Glutamatergic neuron (in vitro differentiated cells): ENCODE results near the gene ATP2A3. TPM values are rescaled to one million over a fixed set of nuclear protein-coding genes. Genes with fewer than 3 reads are reported as not detected.

Experiments
- DNase-seq: peaks from one replicate; pipeline ENCODE4 v3.0.0; 2022
- H3K27ac Mint-ChIP-seq: one replicate; pipeline ENCODE4 v1.8.0; 2020; ENCODE audit warnings: mild to moderate bottlenecking, mixed read lengths, inconsistent platforms; ENCODE audit not compliant: unreplicated experiment
- H3K27me3 Mint-ChIP-seq: one replicate; pipeline ENCODE4 v1.8.0; 2020; ENCODE audit warnings: mild to moderate bottlenecking, moderate library complexity, mixed read lengths, inconsistent platforms; ENCODE audit not compliant: unreplicated experiment
- H3K36me3 Mint-ChIP-seq: one replicate; pipeline ENCODE4 v1.8.0; 2020; ENCODE audit warnings: mild to moderate bottlenecking, mixed read lengths, inconsistent platforms; ENCODE audit not compliant: unreplicated experiment
- H3K4me1 Mint-ChIP-seq: one replicate; pipeline ENCODE4 v1.8.0; 2020; ENCODE audit warnings: mild to moderate bottlenecking, low read depth, mixed read lengths, inconsistent platforms; ENCODE audit not compliant: unreplicated experiment
- H3K4me3 Mint-ChIP-seq: one replicate; pipeline ENCODE4 v1.8.0; 2020; ENCODE audit warnings: mild to moderate bottlenecking, mixed read lengths, inconsistent platforms; ENCODE audit not compliant: unreplicated experiment
- H3K9me3 Mint-ChIP-seq: one replicate; pipeline ENCODE4 v1.8.0; 2020; ENCODE audit warnings: mild to moderate bottlenecking, moderate library complexity, mixed read lengths, inconsistent platforms; ENCODE audit not compliant: unreplicated experiment
- CTCF ChIP-seq: fragments of 200-600 bp; sonication (generic); IDR thresholded peaks from one replicate; pipeline ENCODE4 v1.5.0; 2021; ENCODE audit not compliant: partially characterized antibody, unreplicated experiment
- total RNA-seq: library from RNA; stranded (reverse); fragmentation: NEBNext Ultra II Directional; extraction: Animal tissue kit (Norgen Biotek cat#: 25700); gene quantifications from one replicate; pipeline ENCODE4 v1.2.1, GENCODE V29; 2021; ENCODE audit not compliant: unreplicated experiment

The ATP2A3 gene
- total RNA-seq, 1 donor from 2014 or later: 97.8 TPM

- H3K4me1 Mint-ChIP-seq: peaks cover 19% of the 10 kb centered on the region
- no peak for TF ChIP-seq CTCF
- peak; percentile 81 for DNase-seq
- peak overlapping the region; percentile 53 for H3K4me3 Mint-ChIP-seq
- H3K36me3 Mint-ChIP-seq: no peaks in the 10 kb centered on the region
- H3K27me3 Mint-ChIP-seq: peaks cover 12% of the 10 kb centered on the region
- peak overlapping the region; percentile 97 for H3K27ac Mint-ChIP-seq
- H3K9me3 Mint-ChIP-seq: peaks cover 5% of the 10 kb centered on the region
Observed at GRCh38 chr17:3911271-3912053, 52.8 kb downstream of the ATP2A3 start.

GRCh38 chr17:3910420-3911270 is 53.6 kb downstream of the ATP2A3 start:
- Mint-ChIP-seq H3K4me1 (peaks cover 19% of the 10 kb centered on the region), H3K27ac (peak overlapping the region; percentile 97), H3K4me3 (no peak overlapping the region), H3K36me3 (no peaks in the 10 kb centered on the region), H3K9me3 (peaks cover 7% of the 10 kb centered on the region), H3K27me3 (peaks cover 12% of the 10 kb centered on the region)
- TF ChIP-seq CTCF: no peak
- no peak for DNase-seq

GRCh38 chr17:3909257-3909656 is 55.0 kb downstream of the ATP2A3 start:
- Mint-ChIP-seq H3K27ac (peak overlapping the region; percentile 52), H3K4me1 (peaks cover 17% of the 10 kb centered on the region), H3K9me3 (peaks cover 11% of the 10 kb centered on the region), H3K4me3 (no peak overlapping the region), H3K27me3 (peaks cover 14% of the 10 kb centered on the region), H3K36me3 (no peaks in the 10 kb centered on the region)
- DNase-seq: no peak
- no peak for TF ChIP-seq CTCF

- Mint-ChIP-seq H3K27me3 (peaks cover 14% of the 10 kb centered on the region), H3K9me3 (peaks cover 13% of the 10 kb centered on the region), H3K4me1 (peaks cover 15% of the 10 kb centered on the region), H3K27ac (no peak overlapping the region), H3K4me3 (no peak overlapping the region), H3K36me3 (no peaks in the 10 kb centered on the region)
- DNase-seq: no peak
- no peak for TF ChIP-seq CTCF
Observed at GRCh38 chr17:3907483-3908216, 56.6 kb downstream of the ATP2A3 start.
